ENCODE results near the gene TMEM232.

DNA sequence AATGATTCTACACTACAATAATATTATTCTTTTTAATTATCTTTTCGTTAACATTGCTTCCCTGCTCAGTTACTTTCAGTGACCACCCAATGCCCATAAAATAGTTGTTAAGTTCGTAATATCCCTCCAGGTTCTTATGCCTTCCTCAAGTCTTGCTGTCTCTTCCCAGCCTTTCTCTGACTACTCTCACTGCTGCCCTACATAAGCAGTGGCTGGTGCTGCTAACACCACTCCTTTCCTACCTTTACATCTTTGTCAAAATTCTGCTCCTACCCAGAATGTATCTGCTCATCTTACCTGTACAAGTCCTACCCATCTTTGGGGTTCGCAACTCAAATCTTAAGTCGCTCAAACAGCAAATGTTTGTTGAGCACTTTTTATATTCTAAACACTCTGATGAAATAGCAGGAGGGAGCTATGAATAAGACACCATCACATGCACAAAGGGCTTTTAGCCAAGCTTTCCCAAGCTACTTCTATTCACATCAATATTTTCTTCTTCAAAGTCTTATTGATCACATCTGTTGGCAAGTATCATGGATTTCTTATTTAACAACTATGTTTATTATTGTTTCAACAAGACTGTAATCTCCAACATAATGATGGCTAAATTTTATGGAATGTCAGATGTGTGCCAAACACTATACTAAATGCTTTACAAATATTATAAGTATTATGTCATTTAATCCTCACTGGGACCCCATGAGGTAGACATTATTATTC is 41.8 kb upstream of the TMEM232 start:
- TF ChIP-seq, protein P1, sequence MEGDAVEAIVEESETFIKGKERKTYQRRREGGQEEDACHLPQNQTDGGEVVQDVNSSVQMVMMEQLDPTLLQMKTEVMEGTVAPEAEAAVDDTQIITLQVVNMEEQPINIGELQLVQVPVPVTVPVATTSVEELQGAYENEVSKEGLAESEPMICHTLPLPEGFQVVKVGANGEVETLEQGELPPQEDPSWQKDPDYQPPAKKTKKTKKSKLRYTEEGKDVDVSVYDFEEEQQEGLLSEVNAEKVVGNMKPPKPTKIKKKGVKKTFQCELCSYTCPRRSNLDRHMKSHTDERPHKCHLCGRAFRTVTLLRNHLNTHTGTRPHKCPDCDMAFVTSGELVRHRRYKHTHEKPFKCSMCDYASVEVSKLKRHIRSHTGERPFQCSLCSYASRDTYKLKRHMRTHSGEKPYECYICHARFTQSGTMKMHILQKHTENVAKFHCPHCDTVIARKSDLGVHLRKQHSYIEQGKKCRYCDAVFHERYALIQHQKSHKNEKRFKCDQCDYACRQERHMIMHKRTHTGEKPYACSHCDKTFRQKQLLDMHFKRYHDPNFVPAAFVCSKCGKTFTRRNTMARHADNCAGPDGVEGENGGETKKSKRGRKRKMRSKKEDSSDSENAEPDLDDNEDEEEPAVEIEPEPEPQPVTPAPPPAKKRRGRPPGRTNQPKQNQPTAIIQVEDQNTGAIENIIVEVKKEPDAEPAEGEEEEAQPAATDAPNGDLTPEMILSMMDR (IDR thresholded peaks at IDR 0.05) = no peak
- TF ChIP-seq POLR2A (IDR thresholded peaks at IDR 0.05) = no peak

Data from sigmoid colon (tissue), 3 donors.